NCI-H226 (cell line): ENCODE data around the gene STARD4.

Source experiments
- DNase-seq: peaks from one replicate; pipeline ENCODE4 v3.0.0-alpha.2; 2015

Gene STARD4

GRCh38 chr5:111512375-111513130, at the start of gene STARD4:
TSS of gene STARD4 (minus strand) at chr5:111512535. CDS start at chr5:111507433, 5,102 bp downstream.
- DNase-seq = peak; percentile 96

GRCh38 chr5:111559680-111560079, 47.3 kb upstream of the STARD4 start:
- DNase-seq = no peak

- no peak for DNase-seq
Measured at GRCh38 chr5:111557686-111558085, 45.4 kb upstream of the STARD4 start.

- no peak for DNase-seq
Measured at GRCh38 chr5:111557111-111557510, 44.8 kb upstream of the STARD4 start.

DNA sequence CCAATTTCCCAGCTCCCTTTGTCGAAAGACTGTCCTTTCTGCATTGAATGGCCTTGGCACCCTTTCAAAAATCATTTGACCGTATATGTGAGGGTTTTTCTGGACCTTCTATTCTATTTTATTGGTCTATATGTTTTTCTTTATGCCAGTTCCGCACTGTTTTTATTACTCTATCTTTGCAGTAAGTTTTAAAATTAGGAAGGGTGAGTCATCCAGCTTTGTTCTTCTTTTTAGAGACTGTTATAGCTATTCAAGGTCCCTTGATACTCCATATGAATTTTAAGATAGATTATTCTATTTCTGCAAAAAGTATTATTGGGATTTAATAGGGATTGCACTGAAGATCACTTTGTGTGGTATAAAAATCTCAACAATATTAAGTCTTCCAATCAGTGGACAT, 44.2 kb upstream of the STARD4 start:
- no peak for DNase-seq

DNA sequence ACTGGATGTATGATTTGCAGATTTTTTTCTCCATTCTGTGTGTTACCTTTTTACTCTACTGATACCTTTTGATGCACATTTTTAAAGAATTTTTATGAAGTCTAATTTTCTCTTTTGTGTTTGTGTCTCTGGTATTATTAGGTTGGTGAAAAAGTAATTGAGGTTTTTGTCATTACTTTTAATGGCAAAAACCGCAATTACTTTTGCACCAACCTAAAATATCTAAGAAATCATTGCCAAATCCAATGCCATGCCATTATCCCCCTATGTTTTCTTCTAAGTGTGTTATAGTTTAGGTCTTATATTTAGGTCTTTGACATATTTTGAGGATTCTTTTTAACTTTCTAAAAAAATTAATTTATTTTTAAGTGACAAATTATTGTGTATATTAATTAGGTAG, 43.4 kb upstream of the STARD4 start:
- no peak for DNase-seq

DNA sequence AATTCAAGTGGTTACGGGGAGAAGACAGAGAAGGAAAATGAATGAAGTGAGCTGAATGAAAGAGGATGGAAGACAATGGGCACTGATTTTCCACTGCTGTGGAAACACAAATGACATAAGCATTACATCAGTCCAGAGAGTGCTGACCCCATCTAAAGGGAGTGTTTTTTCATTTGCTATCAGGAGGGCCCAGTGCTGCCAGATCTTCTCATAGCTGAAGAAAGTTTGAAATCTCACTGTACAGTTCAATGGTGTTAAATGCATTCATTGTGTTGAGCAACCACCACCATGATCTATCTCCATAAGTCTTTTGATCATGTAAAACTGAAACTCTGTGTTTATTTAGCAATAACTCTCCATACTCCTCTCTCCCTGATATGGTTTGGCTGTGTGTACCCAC, 41.5 kb upstream of the STARD4 start:
- no peak for DNase-seq

DNA sequence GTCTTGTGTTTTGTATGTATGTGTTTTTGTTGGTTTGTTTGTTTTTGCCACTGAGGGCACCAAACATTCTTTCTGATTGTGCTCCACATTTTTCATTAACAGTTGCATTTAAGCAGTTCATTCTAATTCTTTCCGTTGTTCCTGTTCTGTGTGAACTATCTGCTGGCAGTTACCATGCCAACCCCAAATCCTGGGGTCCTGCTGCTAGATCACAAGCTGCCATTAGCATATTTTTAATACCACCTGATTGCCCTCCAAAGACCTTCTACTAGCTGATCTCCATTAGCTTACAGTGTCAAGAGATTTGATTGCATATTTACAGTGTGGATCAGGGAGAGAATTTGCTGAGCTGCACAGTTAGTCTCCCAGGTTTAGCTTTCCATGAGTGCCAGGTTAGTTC, 40.6 kb upstream of the STARD4 start:
- DNase-seq = no peak

DNA sequence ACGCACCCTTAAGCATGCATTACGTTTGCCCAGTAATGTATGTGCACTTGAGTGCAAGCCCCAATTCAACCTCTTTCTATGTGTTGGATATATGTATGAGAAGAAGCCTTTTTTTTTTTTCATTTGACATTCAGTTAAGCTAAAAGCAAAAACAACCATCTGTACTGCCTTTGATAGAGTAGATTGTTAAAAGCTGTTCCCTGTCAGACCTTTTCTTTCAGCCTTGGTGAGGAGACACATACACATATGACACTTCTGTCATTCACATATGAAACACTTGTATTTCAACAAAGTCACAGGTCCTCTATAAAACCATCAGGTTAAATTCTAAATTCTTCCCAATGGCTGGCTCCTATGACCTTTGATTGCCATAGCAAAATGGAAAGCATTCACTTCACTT, 40.2 kb upstream of the STARD4 start:
- no peak for DNase-seq

DNA sequence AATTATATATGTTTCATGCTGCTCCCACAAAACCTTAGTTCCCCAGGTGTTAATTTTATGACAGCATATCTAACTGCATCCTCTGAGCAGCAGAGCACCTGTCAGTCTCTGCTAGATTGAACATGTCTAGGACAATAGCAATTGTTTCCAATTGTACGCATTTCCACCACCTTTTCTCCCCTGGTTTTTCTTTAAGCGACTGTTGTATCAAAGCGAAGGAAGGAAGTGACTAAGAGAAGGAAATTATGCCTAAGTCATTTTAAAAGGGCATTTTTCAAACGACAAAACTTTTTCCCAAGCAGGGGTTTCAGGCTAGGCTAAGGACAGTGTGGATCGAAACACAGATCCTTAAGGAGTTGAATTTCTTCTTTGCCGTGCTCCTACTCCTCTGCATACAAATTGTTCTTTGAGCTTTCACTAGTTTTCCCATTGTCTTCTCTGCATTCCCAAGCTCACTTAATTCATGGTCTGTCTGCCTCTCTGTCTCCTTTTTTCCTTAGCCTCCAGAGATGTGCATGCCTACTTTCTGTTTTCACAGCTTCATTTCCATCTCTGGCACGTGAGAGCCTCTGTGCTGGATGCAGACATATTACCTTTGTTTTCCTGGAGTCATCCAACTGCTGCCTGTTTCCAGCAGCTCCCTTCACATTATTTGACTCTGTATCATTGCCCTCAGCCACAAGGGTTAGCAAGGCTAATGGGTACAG, 39.4 kb upstream of the STARD4 start:
- no peak for DNase-seq

DNA sequence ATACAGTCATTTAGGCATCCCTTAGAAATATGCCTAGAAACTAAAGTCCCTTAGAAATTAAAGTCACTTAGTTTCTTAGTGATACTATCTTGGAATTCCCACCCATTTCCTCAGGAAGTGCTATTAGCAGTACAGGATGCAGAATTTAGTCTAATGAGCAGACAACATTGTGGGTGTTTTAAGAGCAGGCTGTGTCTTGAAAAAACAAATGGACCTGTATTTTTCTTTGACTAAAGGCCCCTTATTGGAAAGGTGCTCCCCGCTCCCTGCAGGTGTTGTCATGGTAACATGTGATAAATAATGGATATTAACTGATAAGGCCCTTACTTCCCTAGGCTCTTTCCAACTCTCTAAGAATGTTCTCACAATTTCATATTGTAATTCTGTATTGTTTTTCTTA, 38.8 kb upstream of the STARD4 start:
- no peak for DNase-seq

GRCh38 chr5:111550282-111551020, 38.1 kb upstream of the STARD4 start:
- DNase-seq = peak; percentile 96

GRCh38 chr5:111548992-111549649, 36.8 kb upstream of the STARD4 start:
- DNase-seq = no peak

GRCh38 chr5:111548348-111548950, 36.1 kb upstream of the STARD4 start:
- no peak for DNase-seq

GRCh38 chr5:111545031-111545430, 32.7 kb upstream of the STARD4 start:
- no peak for DNase-seq

GRCh38 chr5:111537141-111538024, 25.0 kb upstream of the STARD4 start:
- DNase-seq = no peak

DNA sequence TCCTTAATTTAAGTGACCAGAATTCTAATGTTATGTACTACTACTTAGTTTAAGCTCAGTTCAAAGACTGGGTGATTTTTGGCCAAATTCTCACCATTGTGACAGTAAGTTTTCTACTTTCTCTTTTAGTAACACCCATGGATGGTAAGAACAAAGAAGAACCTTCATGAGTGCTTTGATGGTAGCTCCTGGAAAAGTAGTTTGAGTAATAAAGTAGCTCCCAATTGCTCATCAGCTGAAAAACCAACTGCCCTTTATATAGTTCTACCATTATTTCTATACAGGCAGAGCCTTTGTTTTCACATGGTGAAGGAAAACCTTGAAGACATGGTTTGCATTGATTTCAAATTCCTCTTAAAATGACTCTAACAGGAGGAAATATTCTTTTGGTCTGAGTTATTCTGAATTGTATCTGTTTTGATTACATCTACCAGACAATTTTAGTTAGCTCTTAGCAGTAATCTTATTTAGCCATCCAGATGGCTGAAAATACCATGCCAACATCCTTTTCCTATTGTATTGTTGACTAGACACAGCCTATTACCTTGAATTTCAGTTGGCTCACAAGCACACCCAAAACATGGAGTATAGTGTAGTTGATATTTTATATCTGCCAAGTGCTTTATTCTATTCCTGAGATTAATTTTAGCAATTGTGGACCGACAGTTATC, 23.7 kb upstream of the STARD4 start:
- no peak for DNase-seq

DNA sequence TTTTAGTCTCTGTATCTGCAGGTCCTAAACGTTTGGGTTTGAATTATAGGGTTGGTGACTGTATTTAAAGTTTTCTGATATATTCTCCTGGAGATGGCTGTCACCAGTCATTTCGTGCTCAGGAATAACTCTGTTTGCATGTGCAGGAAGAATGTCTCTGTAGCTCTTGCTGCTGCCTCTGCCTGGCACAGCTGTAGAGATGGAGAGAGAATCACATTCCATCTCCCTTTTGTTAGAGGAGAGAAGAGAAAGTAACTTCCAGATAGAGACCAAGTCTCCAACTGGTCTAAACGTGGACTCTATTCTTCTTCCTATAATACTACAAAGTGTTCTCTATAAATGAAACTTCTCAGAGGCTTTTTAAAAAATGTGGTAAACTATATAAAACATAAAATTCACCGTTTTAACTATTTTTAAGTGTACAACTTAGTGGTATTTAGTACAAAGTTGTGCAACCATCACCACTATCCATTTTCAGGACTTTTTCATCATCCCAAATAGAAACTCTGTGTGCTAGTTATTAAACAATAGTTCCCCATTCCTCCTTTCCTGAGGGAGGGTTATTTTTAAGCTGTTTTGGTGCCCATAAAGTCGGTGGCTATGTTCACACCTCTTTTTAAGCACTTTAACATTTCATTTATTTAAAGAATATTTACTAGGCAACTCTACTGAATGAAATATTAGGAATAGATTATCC, 20.7 kb upstream of the STARD4 start:
- no peak for DNase-seq

GRCh38 chr5:111530298-111530740, 18.0 kb upstream of the STARD4 start:
- DNase-seq = peak; percentile 97

DNA sequence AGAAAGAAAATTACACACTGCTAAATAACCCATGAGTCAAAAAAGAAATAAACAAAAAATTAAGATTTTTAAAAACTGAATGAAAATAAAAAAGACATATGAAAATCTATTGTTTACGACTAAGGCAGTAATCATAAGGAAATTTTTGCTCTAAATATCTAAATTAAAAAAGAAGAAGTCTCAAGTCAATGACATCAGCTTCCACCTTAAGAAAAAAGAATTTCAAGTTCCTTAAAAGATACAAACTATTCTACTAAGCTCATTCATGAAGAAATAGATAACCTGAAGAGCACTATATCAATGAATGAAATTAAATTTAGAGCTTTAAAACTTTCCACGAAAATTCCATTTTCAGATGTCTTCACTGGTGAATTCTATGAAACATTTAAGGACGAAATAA, 15.7 kb upstream of the STARD4 start:
- DNase-seq = no peak
